T-cell (primary cell): ENCODE measurements around the gene ARHGEF28. TPM values are rescaled to one million over a fixed set of nuclear protein-coding genes. Genes with fewer than 3 reads are reported as not detected.

Experiments
- ATAC-seq, 4 experiments: fragments of 200-7000 bp in 3 of 4; fragments of 150-1000 bp in 1 of 4; cut with Tn5 transposase; replicated peaks in 1 of 4; 1 replicate in 3 of 4; 2 replicates in 1 of 4; pipeline ENCODE4 v1.10.0; 2021; ENCODE audit warnings: moderate library complexity in 3 of 4, mild to moderate bottlenecking in 2 of 4, moderate number of reproducible peaks in 1 of 4
- CTCF ChIA-PET, 2 donors: fragments of 300-600 bp; sonication (Branson Sonifier 250); formaldehyde crosslinking; loops; one replicate each; lab custom pipeline; 2022; ENCODE audit warnings: antibody characterized with exemption in 2 of 2; lab: Charles Lee
- POLR2A ChIA-PET, 2 donors: fragments of 300-600 bp; sonication (Branson Sonifier 250); formaldehyde crosslinking; loops; one replicate each; lab custom pipeline; 2022; ENCODE audit warnings: antibody characterized with exemption in 2 of 2; lab: Charles Lee
- DNase-seq, 35 experiments: peaks; one replicate each; pipeline versions ENCODE4 v3.0.0 to v3.0.0-alpha.2; 2013 to 2023
- H3K27ac ChIP-seq: one replicate; pipeline ENCODE4 v1.5.1; 2013; ENCODE audit warnings: low read length
- H3K27me3 ChIP-seq, 2 experiments: replicated peaks in 1 of 2; 1 replicate in 1 of 2; 2 replicates in 1 of 2; pipeline versions ENCODE4 v1.6.1 to v1.7.0; 2013; ENCODE audit warnings: low read length in 1 of 2, mixed read lengths in 1 of 2; ENCODE audit not compliant: control insufficient read depth in 2 of 2, insufficient read depth in 2 of 2; ENCODE audit errors: extremely low read depth in 1 of 2
- H3K36me3 ChIP-seq, 2 donors: 1 replicate in 1 of 2; 2 replicates in 1 of 2; pipeline versions ENCODE4 v1.6.1 to v1.7.0; 2013; ENCODE audit warnings: low read length in 1 of 2; ENCODE audit not compliant: control insufficient read depth in 2 of 2, insufficient read depth in 1 of 2; ENCODE audit errors: extremely low read depth in 1 of 2
- H3K4me1 ChIP-seq, 2 experiments: 1 replicate in 1 of 2; 2 replicates in 1 of 2; pipeline versions ENCODE4 v1.6.1 to v1.7.0; 2013; ENCODE audit warnings: low read length in 2 of 2, mixed read lengths in 1 of 2; ENCODE audit not compliant: insufficient read depth in 2 of 2, control insufficient read depth in 1 of 2; ENCODE audit errors: extremely low read depth in 1 of 2
- H3K4me3 ChIP-seq, 2 donors: 1 replicate in 1 of 2; 2 replicates in 1 of 2; pipeline versions ENCODE4 v1.5.1 to v1.7.0; 2013; ENCODE audit warnings: mild to moderate bottlenecking in 2 of 2, low read length in 1 of 2, moderate library complexity in 1 of 2; ENCODE audit not compliant: control insufficient read depth in 1 of 2; ENCODE audit errors: extremely low read depth in 1 of 2
- H3K9me3 ChIP-seq: 2 replicates; pipeline ENCODE4 v1.7.0; 2013
- H3K27ac Mint-ChIP-seq, 2 donors: one replicate each; pipeline ENCODE4 v1.8.0; 2020 to 2021; ENCODE audit warnings: mild to moderate bottlenecking in 2 of 2, mixed read lengths in 2 of 2
- H3K27me3 Mint-ChIP-seq, 2 donors: one replicate each; pipeline ENCODE4 v1.8.0; 2021 to 2022; ENCODE audit warnings: mixed read lengths in 2 of 2
- H3K36me3 Mint-ChIP-seq: one replicate; pipeline ENCODE4 v1.8.0; 2021; ENCODE audit warnings: mixed read lengths
- H3K4me1 Mint-ChIP-seq, 3 donors: one replicate each; pipeline ENCODE4 v1.8.0; 2020 to 2022; ENCODE audit warnings: mixed read lengths in 3 of 3, mild to moderate bottlenecking in 1 of 3
- H3K4me3 Mint-ChIP-seq, 3 donors: one replicate each; pipeline ENCODE4 v1.8.0; 2020 to 2022; ENCODE audit warnings: mild to moderate bottlenecking in 3 of 3, mixed read lengths in 3 of 3, moderate library complexity in 3 of 3
- H3K9me3 Mint-ChIP-seq, 3 donors: one replicate each; pipeline ENCODE4 v1.8.0; 2020 to 2022; ENCODE audit warnings: mixed read lengths in 3 of 3
- WGBS: methylation state at CpG from one replicate; pipeline ENCODE4 v1.1.5; 2013; ENCODE audit warnings: missing lambda C conversion rate; ENCODE audit not compliant: insufficient coverage; 5-methylcytosine and 5-hydroxymethylcytosine counted together
- total RNA-seq, 35 experiments: library from RNA in 6 of 35; stranded (reverse) in 6 of 35; fragments of 120-200 nt in 1 of 35; gene quantifications; one replicate each; pipeline versions ENCODE4 v1.2.1 to v1.2.4 and lab custom pipeline; 2013 to 2026

The ARHGEF28 gene
- total RNA-seq, 5 donors from 2014 or later (not counting 1 experiment from before 2014, with no cell fraction given) = 0.05 to 0.73 (median 0.36) TPM

GRCh38 chr5:73637565-73637964 lies 11.6 kb downstream of the ARHGEF28 start:
- H3K4me1 Mint-ChIP-seq = no peaks in the 10 kb centered on the region
- Histone ChIP-seq H3K27me3 (peaks cover 0 to 2% of the 10 kb centered on the region in 2 experiments), H3K4me3 (no peak overlapping the region), H3K36me3 (no peaks in the 10 kb centered on the region), H3K27ac (no peak overlapping the region), H3K4me1 (no peaks in the 10 kb centered on the region), H3K9me3 (no peaks in the 10 kb centered on the region)
- DNase-seq = no peak
- no peak for ATAC-seq
- WGBS = 70% methylated on average over 2 of the region's 2 CpGs
- POLR2A ChIA-PET = interaction anchor here in 1 of 2 donors (0.5 kb wide), 1 partner anchor 444 kb away, joined by 3 read pairs; no protein-coding TSS in a partner anchor
- H3K27ac Mint-ChIP-seq = no peak overlapping the region
- no peak overlapping the region for H3K4me3 Mint-ChIP-seq
- CTCF ChIA-PET = no interaction called here
- no peaks in the 10 kb centered on the region for H3K9me3 Mint-ChIP-seq
- peaks cover 4 to 23% of the 10 kb centered on the region in 2 donors for H3K27me3 Mint-ChIP-seq
- H3K36me3 Mint-ChIP-seq = no peaks in the 10 kb centered on the region

DNA sequence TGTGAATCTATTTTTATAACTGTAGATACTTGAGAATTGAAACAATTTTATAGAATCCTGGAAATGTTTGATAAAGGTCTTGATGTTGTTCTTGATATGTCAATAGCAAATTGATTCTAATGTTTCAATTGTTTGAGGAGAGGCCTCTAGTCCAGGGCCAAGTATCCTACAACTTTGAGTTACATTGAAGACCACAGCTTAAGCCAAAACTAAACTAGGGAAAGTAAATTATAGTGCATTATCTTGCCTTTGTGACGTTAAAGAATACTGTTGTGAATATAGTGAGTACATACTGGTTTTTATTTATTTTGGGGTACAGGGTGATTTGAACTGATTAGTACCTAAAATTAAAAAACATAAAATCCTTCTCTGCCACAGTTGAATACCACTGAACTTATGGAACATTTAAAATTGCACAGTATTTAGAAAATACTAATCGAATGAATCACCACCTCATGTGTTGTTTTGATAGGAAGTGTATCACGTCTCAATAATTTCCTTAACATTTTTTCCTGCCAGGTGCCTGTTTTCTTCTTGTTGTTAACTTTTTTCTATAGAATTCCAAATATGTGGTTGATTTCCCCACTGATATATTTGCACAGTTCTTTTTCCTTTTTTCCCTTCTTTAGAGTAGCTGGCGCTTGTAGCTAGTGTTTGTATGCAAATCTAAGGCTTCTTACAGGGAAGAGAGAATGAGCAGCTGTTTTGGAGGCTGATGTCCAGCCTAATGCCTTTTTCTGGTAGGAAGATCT lies 12.5 kb downstream of the ARHGEF28 start:
- Mint-ChIP-seq H3K4me3 (no peak overlapping the region), H3K4me1 (no peaks in the 10 kb centered on the region), H3K36me3 (no peaks in the 10 kb centered on the region), H3K27ac (no peak overlapping the region), H3K9me3 (no peaks in the 10 kb centered on the region), H3K27me3 (peaks cover 4 to 24% of the 10 kb centered on the region in 2 donors)
- H3K36me3 ChIP-seq = no peaks in the 10 kb centered on the region
- CTCF ChIA-PET = no interaction called here
- POLR2A ChIA-PET = no interaction called here
- H3K9me3 ChIP-seq = no peaks in the 10 kb centered on the region
- DNase-seq (no peak), ATAC-seq (no peak)
- no CpG with 5 or more reads among the region's 4 CpGs for WGBS
- H3K4me1 ChIP-seq = no peaks in the 10 kb centered on the region
- H3K4me3 ChIP-seq = no peak overlapping the region
- H3K27me3 ChIP-seq = peaks cover 2 to 3% of the 10 kb centered on the region in 2 experiments
- H3K27ac ChIP-seq = no peak overlapping the region

DNA sequence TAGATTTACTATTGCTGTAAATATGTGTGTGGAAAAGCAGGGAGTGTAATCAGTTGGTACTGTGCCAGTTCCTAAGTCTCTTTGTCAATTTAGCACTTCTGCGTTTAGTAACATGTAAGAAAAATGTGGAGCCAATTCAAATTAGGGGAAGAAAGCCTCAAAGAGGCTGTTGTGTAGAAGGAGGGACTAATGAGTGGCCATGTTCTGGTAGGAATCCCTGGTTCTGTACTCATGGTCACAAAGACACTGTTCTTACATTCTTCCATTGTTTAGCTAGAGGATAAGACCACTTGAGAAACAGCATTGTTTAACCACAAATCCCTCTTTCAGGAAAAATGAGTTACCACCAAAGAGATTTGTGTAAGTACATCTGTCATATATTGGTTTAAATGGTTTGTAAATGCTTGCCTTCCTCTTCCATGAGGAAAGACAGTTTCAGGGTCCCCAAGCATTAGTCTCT lies 14.9 kb downstream of the ARHGEF28 start:
- no peaks in the 10 kb centered on the region for H3K4me1 Mint-ChIP-seq
- H3K4me1 ChIP-seq = no peaks in the 10 kb centered on the region
- DNase-seq (no peak), ATAC-seq (no peak)
- CTCF ChIA-PET = no interaction called here
- H3K9me3 Mint-ChIP-seq = no peaks in the 10 kb centered on the region
- no peaks in the 10 kb centered on the region for H3K36me3 Mint-ChIP-seq
- no peaks in the 10 kb centered on the region for H3K9me3 ChIP-seq
- H3K27ac Mint-ChIP-seq = no peak overlapping the region
- no peak overlapping the region for H3K4me3 ChIP-seq
- no peak overlapping the region for H3K27ac ChIP-seq
- H3K36me3 ChIP-seq = no peaks in the 10 kb centered on the region
- POLR2A ChIA-PET = no interaction called here
- H3K4me3 Mint-ChIP-seq = no peak overlapping the region
- H3K27me3 ChIP-seq = peaks cover 2 to 4% of the 10 kb centered on the region in 2 experiments
- peaks cover 8 to 27% of the 10 kb centered on the region in 2 donors for H3K27me3 Mint-ChIP-seq
- WGBS = 86% methylated on average over 1 of the region's 1 CpG

DNA sequence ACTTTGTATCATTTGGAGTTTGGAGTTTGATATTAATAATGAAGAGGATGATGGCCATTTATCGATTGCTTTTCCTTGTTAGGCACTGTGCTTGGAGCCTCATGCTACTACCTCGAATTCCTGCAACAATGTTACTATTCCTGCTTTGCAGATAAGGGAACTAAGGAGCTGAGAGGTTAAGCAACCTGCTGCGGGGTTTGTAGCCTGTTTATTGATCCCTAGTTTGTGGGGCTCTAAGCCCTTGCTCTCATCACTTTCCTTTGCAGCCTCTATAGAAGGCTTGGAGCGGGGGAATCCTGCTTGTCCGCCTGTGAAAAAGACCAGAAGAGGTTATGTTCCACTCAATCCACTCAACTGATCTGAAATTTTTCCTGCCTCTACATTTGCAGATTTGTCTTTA lies 15.8 kb downstream of the ARHGEF28 start:
- ChIA-PET CTCF (no interaction called here), POLR2A (no interaction called here)
- ATAC-seq (no peak), DNase-seq (no peak)
- H3K9me3 Mint-ChIP-seq = no peaks in the 10 kb centered on the region
- Histone ChIP-seq H3K9me3 (no peaks in the 10 kb centered on the region), H3K4me3 (no peak overlapping the region), H3K4me1 (no peaks in the 10 kb centered on the region), H3K27me3 (peaks cover 2 to 4% of the 10 kb centered on the region in 2 experiments), H3K36me3 (no peaks in the 10 kb centered on the region), H3K27ac (no peak overlapping the region)
- WGBS = 67% methylated on average over 2 of the region's 5 CpGs
- no peak overlapping the region for H3K27ac Mint-ChIP-seq
- no peak overlapping the region for H3K4me3 Mint-ChIP-seq
- H3K27me3 Mint-ChIP-seq = peaks cover 13 to 35% of the 10 kb centered on the region in 2 donors
- H3K36me3 Mint-ChIP-seq = no peaks in the 10 kb centered on the region
- no peaks in the 10 kb centered on the region for H3K4me1 Mint-ChIP-seq

DNA sequence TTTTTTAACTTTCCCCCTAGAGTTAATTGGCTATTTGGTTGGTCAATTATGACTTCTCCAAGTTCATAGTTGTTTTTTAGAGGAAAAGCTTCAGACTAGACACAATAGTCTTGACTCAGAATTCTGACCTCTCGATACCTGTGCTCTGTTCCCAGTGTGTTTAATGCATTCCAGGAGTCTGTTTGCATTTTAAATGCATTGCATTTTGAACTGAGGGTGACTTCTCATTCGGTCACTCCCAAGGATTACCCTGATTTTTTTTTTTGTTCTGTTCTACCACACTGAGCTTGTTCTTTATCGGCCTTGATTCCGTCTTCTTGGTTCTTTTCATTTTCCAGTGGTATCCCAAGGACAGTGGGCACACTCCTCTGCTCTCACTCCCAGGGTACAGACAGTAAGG lies 16.3 kb downstream of the ARHGEF28 start:
- no peaks in the 10 kb centered on the region for H3K4me1 Mint-ChIP-seq

GRCh38 chr5:73644385-73644963 lies 18.5 kb downstream of the ARHGEF28 start:
- no peak overlapping the region for H3K27ac ChIP-seq
- H3K27ac Mint-ChIP-seq = no peak overlapping the region
- ATAC-seq (no peak), DNase-seq (no peak)
- no peaks in the 10 kb centered on the region for H3K9me3 Mint-ChIP-seq
- no peaks in the 10 kb centered on the region for H3K36me3 Mint-ChIP-seq
- H3K4me3 ChIP-seq = no peak overlapping the region
- no peaks in the 10 kb centered on the region for H3K4me1 Mint-ChIP-seq
- ChIA-PET CTCF (no interaction called here), POLR2A (no interaction called here)
- H3K27me3 Mint-ChIP-seq = peaks cover 14 to 35% of the 10 kb centered on the region in 2 donors
- WGBS = 70% methylated on average over 2 of the region's 3 CpGs
- no peaks in the 10 kb centered on the region for H3K36me3 ChIP-seq
- H3K4me3 Mint-ChIP-seq = no peak overlapping the region
- H3K27me3 ChIP-seq = peaks cover 4 to 5% of the 10 kb centered on the region in 2 experiments
- H3K4me1 ChIP-seq = no peaks in the 10 kb centered on the region
- H3K9me3 ChIP-seq = no peaks in the 10 kb centered on the region

More for the DNA sequence above, 16.3 kb downstream of the ARHGEF28 start:
- Mint-ChIP-seq H3K9me3 (no peaks in the 10 kb centered on the region), H3K27ac (no peak overlapping the region), H3K4me3 (no peak overlapping the region), H3K27me3 (peaks cover 11 to 32% of the 10 kb centered on the region in 2 donors), H3K36me3 (no peaks in the 10 kb centered on the region)
- Histone ChIP-seq H3K4me1 (no peaks in the 10 kb centered on the region), H3K27ac (no peak overlapping the region), H3K4me3 (no peak overlapping the region), H3K36me3 (no peaks in the 10 kb centered on the region), H3K27me3 (peaks cover 2 to 4% of the 10 kb centered on the region in 2 experiments), H3K9me3 (no peaks in the 10 kb centered on the region)
- ATAC-seq (no peak), DNase-seq (no peak)
- CTCF ChIA-PET = no interaction called here
- POLR2A ChIA-PET = no interaction called here
- WGBS = 100% methylated on average over 1 of the region's 4 CpGs
